Coronary artery (tissue), 2 donors: Measurements from ENCODE around the gene LARP4B.

Experiments
- DNase-seq: peaks from one replicate; pipeline ENCODE4 v3.0.0-alpha.2; 2017; ENCODE audit warnings: low spot score
- H3K27ac ChIP-seq, 2 donors: fragments of 200-600 bp; sonication (generic); one replicate each; pipeline ENCODE4 v1.5.1; 2016 to 2019
- H3K4me3 ChIP-seq: fragments of 200-600 bp; sonication (generic); 2 replicates; pipeline ENCODE4 v1.5.1; 2016; ENCODE audit warnings: mild to moderate bottlenecking, moderate library complexity
- TF ChIP-seq, protein P1 (sequence below): fragments of 200-600 bp; sonication (generic); IDR thresholded peaks from one replicate; pipeline ENCODE4 v1.5.1; 2019; ENCODE audit warnings: antibody characterized with exemption

LARP4B gene

DNA sequence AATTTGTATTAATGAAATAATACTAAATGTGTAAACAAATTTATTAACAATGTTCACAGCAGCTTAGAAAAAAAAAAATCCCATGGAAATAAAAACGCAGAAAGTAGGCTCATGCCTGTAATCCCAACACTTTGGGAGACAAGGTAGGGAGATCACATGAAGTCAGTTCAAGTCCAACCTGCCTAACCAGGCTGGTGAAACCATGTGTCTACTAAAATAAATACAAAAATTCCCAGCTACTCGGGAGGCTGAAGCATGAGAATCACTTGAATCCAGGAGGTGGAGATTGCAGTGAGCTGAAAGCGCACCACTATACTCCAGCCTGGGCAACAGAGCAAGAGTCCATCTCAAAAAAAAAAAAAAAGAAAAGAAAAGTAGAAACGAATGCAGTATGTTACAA lies 36.2 kb downstream of the LARP4B start:
- DNase-seq, result no peak
- Histone ChIP-seq H3K27ac (no peak overlapping the region), H3K4me3 (no peak overlapping the region)
- TF ChIP-seq, protein P1, sequence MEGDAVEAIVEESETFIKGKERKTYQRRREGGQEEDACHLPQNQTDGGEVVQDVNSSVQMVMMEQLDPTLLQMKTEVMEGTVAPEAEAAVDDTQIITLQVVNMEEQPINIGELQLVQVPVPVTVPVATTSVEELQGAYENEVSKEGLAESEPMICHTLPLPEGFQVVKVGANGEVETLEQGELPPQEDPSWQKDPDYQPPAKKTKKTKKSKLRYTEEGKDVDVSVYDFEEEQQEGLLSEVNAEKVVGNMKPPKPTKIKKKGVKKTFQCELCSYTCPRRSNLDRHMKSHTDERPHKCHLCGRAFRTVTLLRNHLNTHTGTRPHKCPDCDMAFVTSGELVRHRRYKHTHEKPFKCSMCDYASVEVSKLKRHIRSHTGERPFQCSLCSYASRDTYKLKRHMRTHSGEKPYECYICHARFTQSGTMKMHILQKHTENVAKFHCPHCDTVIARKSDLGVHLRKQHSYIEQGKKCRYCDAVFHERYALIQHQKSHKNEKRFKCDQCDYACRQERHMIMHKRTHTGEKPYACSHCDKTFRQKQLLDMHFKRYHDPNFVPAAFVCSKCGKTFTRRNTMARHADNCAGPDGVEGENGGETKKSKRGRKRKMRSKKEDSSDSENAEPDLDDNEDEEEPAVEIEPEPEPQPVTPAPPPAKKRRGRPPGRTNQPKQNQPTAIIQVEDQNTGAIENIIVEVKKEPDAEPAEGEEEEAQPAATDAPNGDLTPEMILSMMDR, result no peak

DNA sequence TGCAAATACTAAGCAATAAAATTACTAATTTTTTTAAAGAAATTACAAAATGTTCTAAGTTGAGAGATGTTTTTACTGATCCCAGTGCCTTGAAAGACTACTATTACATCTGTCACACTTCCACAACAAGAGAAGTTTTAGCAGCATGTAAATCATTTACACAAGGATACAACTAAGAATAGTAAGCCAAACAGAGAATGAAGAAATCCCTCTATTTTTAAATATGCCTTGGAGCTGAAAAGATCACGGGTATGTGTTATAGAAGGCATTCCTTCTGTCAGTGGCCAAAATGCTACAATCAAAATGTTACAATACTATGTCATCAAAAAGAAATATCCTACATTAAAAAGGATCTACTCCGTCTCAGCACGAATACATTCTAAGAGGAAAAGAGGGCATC lies 52.6 kb downstream of the LARP4B start:
- TF ChIP-seq, protein P1, result no peak
- Histone ChIP-seq H3K4me3 (no peak overlapping the region), H3K27ac (no peak overlapping the region)
- DNase-seq, result no peak

DNA sequence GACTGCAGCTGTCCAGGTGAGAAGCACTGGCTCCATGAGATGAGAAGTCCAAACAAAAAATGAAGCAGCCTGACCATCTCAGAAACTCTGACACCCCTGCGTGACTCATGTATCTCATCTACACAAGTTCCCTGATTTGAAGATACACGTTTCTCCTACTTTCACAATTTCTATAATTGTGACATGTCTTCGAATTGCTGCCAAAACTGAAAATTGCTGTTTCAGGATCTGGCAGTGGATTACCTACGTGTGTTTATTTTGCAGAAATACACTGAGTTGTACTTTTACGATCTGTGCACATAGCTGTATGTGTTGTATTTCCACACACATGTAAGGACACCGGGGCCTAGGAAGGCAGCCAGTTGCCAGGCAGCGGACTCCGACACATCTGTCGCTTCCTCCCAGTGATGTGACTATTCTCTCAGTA lies 53.2 kb downstream of the LARP4B start:
- DNase-seq, result no peak
- TF ChIP-seq, protein P1, result no peak
- H3K27ac ChIP-seq, result no peak overlapping the region
- no peak overlapping the region for H3K4me3 ChIP-seq

DNA sequence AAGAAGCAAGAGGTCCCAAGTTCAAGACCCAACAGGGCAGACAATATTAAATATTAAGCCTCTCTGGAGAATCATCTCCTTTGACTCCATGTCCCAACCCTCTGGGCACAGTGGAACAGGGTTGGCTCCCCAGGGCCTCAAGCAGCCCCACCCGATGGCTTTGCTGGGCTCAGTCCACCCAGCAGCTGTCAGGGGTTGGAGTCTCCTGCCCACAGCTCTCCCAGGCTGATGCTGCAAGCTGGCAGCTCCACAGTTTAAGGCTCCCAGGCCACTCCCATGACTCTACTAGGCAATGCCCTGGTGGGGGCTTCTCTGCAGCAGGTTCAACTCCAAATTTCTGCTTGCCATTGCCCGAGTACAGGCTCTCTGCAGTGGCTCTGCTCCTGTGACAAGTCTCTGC lies 55.1 kb downstream of the LARP4B start:
- no peak overlapping the region for H3K4me3 ChIP-seq
- H3K27ac ChIP-seq, result no peak overlapping the region
- no peak for DNase-seq
- TF ChIP-seq, protein P1, result no peak

DNA sequence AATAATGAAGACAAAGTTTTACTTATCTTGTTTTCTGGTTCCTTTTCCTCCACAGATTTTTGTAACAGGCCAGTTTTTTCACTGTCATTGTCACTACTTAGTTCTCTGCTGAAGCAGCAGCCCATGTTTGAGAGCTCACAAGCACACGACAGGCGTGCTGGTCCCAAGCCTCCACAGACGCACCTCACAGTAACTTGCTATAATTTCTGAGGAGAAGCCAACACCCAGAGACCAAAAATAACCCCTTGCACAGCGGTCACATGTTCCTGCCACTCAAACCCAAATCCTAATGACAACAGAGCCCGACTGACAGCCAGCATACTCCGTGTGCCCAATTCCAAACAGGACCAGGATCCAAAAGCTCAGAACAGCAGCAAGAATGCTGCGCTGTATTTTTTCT lies 58.5 kb downstream of the LARP4B start:
- TF ChIP-seq, protein P1, result no peak
- Histone ChIP-seq H3K27ac (no peak overlapping the region), H3K4me3 (no peak overlapping the region)
- DNase-seq, result no peak

DNA sequence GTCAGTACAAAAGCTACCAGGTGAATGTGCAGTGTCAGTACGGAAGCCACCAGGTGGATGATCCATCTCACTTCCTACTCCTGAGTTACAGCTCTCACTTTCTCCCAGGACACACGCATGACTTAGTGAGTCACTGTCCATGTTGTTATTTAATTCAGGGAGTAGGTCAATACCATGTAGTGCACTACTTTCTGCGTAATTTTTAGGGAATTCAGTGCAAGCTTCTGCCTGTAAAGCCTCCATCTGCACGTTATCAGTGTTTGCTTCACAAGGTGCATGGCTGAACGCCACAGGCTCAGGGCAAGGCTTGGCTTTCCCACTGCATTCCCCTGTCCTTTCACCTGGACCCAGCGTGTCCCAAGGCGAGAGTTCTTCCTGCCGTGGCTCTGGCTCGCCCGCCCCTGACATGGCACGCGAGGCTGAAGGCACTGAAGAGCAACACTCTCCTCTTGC lies 59.5 kb downstream of the LARP4B start:
- TF ChIP-seq, protein P1, result no peak

DNA sequence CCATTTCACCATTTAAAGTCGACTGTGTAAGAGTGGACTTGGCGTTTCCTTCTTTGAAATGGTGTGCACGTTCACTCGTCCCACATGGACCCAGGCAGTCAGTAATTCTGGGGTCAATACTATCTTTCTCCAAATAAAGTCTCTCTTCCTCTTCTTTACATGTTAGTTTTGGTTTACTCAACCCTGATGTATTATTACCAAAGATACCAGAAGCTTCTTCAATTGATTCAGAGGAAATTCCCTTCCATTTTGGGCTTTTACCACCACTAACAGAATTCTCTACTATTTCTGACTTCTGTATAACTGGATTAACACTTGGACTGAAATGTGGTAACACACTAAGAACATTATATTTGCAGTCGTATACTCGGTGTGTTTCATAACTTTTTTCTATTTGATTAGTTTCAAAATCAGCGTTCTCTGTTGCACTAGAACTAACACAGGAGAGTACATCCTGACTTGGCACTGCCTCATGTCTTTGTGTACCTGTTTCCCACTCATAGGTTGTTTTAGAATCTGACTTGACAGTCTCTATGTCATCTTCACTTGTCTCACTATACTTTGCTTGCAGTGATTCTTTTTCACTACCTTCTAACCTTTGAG lies 60.8 kb downstream of the LARP4B start:
- TF ChIP-seq, protein P1, result no peak
- Histone ChIP-seq H3K27ac (no peak overlapping the region), H3K4me3 (no peak overlapping the region)
- no peak for DNase-seq

More for the DNA sequence above, 59.5 kb downstream of the LARP4B start:
- Histone ChIP-seq H3K4me3 (no peak overlapping the region), H3K27ac (no peak overlapping the region)
- no peak for DNase-seq
